ENCODE measurements around the gene NEK11. TPM values are rescaled to one million over a fixed set of nuclear protein-coding genes. Genes with fewer than 3 reads are reported as not detected.

NEK11 gene
- total RNA-seq, 2 experiments from 2014 or later: 1.2 to 1.7 TPM

GRCh38 chr3:131390331-131390730 lies 363.7 kb downstream of the NEK11 start:
- POLR2A ChIA-PET: no interaction called here
- CTCF ChIA-PET: no interaction called here

GRCh38 chr3:131393051-131393450 lies 366.4 kb downstream of the NEK11 start:
- CTCF ChIA-PET: no interaction called here
- POLR2A ChIA-PET: no interaction called here

GRCh38 chr3:131393868-131394267 lies 367.2 kb downstream of the NEK11 start:
- ChIA-PET POLR2A (no interaction called here), CTCF (no interaction called here)

- ChIA-PET POLR2A (no interaction called here), CTCF (no interaction called here)
These were observed 367.7 kb downstream of the NEK11 start for GRCh38 chr3:131394400-131394799.

- ChIA-PET POLR2A (no interaction called here), CTCF (no interaction called here)
These were observed 369.5 kb downstream of the NEK11 start for GRCh38 chr3:131396170-131396569.

GRCh38 chr3:131397889-131398288 lies 371.2 kb downstream of the NEK11 start:
- ChIA-PET POLR2A (no interaction called here), CTCF (no interaction called here)

Other genes with a start within 250 kb of the NEK11 start
- 10 to 100 TPM; 63.4 to 63.5 TPM for gene ATP2C1, start 132.8 kb upstream of the NEK11 start, total RNA-seq
- gene ASTE1, start 52 bp upstream of the NEK11 start, total RNA-seq: 1 to 10 TPM; 9.0 to 9.4 TPM

Data from activated CD8-positive, alpha-beta memory T cell treated with anti-CD3 and anti-CD28 coated beads for 36 hours (primary cell).